Fibroblast of skin of abdomen (primary cell): ENCODE data around the gene RAB7A.

Experiments used
- DNase-seq: peaks from one replicate; pipeline ENCODE4 v3.0.0-alpha.2; 2013

The RAB7A gene

GRCh38 chr3:128794067-128794768, 68.2 kb downstream of the RAB7A start:
- peak; percentile 82 for DNase-seq

- peak; percentile 56 for DNase-seq
Observed at GRCh38 chr3:128794770-128795649, 69.0 kb downstream of the RAB7A start.

GRCh38 chr3:128799653-128800052, 73.7 kb downstream of the RAB7A start:
- DNase-seq: no peak

- DNase-seq: no peak
Observed at GRCh38 chr3:128800241-128801187, 74.5 kb downstream of the RAB7A start.

GRCh38 chr3:128801779-128802380, 75.9 kb downstream of the RAB7A start:
- DNase-seq: no peak

- DNase-seq: no peak
Observed at GRCh38 chr3:128803307-128803706, 77.3 kb downstream of the RAB7A start.

GRCh38 chr3:128804017-128804810, 78.2 kb downstream of the RAB7A start:
- DNase-seq: peak; percentile 20

GRCh38 chr3:128804811-128805155, 78.8 kb downstream of the RAB7A start:
- no peak for DNase-seq

- DNase-seq: peak; percentile 48
Observed at GRCh38 chr3:128805772-128806171, 79.8 kb downstream of the RAB7A start.

GRCh38 chr3:128806588-128806987, 80.6 kb downstream of the RAB7A start:
- DNase-seq: no peak

- no peak for DNase-seq
Observed at GRCh38 chr3:128807186-128807830, 81.3 kb downstream of the RAB7A start.

GRCh38 chr3:128808672-128809071, 82.7 kb downstream of the RAB7A start:
- no peak for DNase-seq

- DNase-seq: no peak
Observed at GRCh38 chr3:128813097-128813496, 87.1 kb downstream of the RAB7A start.

GRCh38 chr3:128814060-128814459, 88.1 kb downstream of the RAB7A start:
- no peak for DNase-seq

- DNase-seq: no peak
Observed at GRCh38 chr3:128814519-128815317, 88.7 kb downstream of the RAB7A start.

GRCh38 chr3:128815318-128816064, 89.5 kb downstream of the RAB7A start:
- no peak for DNase-seq

- DNase-seq: no peak
Observed at GRCh38 chr3:128818186-128818787, 92.3 kb downstream of the RAB7A start.

GRCh38 chr3:128820252-128820839, 94.4 kb downstream of the RAB7A start:
- no peak for DNase-seq

- no peak for DNase-seq
Observed at GRCh38 chr3:128823008-128823407, 97.0 kb downstream of the RAB7A start.
